H9 (cell line): ENCODE results near the gene ULK2. TPM values are rescaled to one million over a fixed set of nuclear protein-coding genes. Genes with fewer than 3 reads are reported as not detected.

Experiments used
- DNase-seq: peaks from one replicate; pipeline ENCODE4 v3.0.0-alpha.2; 2017
- H2AFZ ChIP-seq: one replicate; pipeline ENCODE4 v1.6.1; 2013; ENCODE audit warnings: mild to moderate bottlenecking, low read length, control low read depth, moderate library complexity
- H2AK5ac ChIP-seq: 2 replicates; pipeline ENCODE4 v1.6.1; 2013; ENCODE audit warnings: low read length, control low read depth, mixed read lengths; ENCODE audit not compliant: insufficient read length
- H2BK120ac ChIP-seq: one replicate; pipeline ENCODE4 v1.6.1; 2013; ENCODE audit warnings: low read depth, mild to moderate bottlenecking, low read length, control low read depth, inconsistent platforms; ENCODE audit not compliant: poor library complexity, severe bottlenecking
- H2BK12ac ChIP-seq: 2 replicates; pipeline ENCODE4 v1.6.1; 2013; ENCODE audit warnings: low read length, control low read depth, mixed read lengths, low read depth; ENCODE audit not compliant: insufficient read length
- H2BK15ac ChIP-seq: 2 replicates; pipeline ENCODE4 v1.6.1; 2013; ENCODE audit warnings: low read depth, low read length, control low read depth
- H2BK20ac ChIP-seq: one replicate; pipeline ENCODE4 v1.6.1; 2013; ENCODE audit warnings: low read depth, mild to moderate bottlenecking, low read length, control low read depth, inconsistent platforms; ENCODE audit not compliant: poor library complexity, severe bottlenecking
- H2BK5ac ChIP-seq: 2 replicates; pipeline ENCODE4 v1.6.1; 2013; ENCODE audit warnings: low read length, control low read depth, mixed read lengths; ENCODE audit not compliant: insufficient read length
- H3K14ac ChIP-seq: 2 replicates; pipeline ENCODE4 v1.6.1; 2013; ENCODE audit warnings: low read length, control low read depth; ENCODE audit not compliant: insufficient read depth
- H3K18ac ChIP-seq: 2 replicates; pipeline ENCODE4 v1.6.1; 2013; ENCODE audit warnings: low read depth, mild to moderate bottlenecking, mixed read lengths, low read length, control low read depth; ENCODE audit not compliant: insufficient read length
- H3K23ac ChIP-seq: 2 replicates; pipeline ENCODE4 v1.6.1; 2013; ENCODE audit warnings: low read length, control low read depth, mixed read lengths, low read depth; ENCODE audit not compliant: insufficient read length
- H3K23me2 ChIP-seq: 2 replicates; pipeline ENCODE4 v1.6.1; 2013; ENCODE audit warnings: low read depth, mild to moderate bottlenecking, mixed read lengths, low read length, control low read depth; ENCODE audit not compliant: insufficient read length, poor library complexity, severe bottlenecking
- H3K27ac ChIP-seq: 2 replicates; pipeline ENCODE4 v1.5.1; 2013; ENCODE audit warnings: low read length, control low read depth, mixed read lengths, low read depth; ENCODE audit not compliant: insufficient read length
- H3K27me3 ChIP-seq: 2 replicates; pipeline ENCODE4 v1.6.1; 2013; ENCODE audit warnings: low read length, control low read depth, inconsistent platforms; ENCODE audit not compliant: insufficient read depth
- H3K4ac ChIP-seq: 2 replicates; pipeline ENCODE4 v1.6.1; 2013; ENCODE audit warnings: low read depth, mild to moderate bottlenecking, control low read depth, inconsistent platforms, low read length, moderate library complexity
- H3K4me1 ChIP-seq: 2 replicates; pipeline ENCODE4 v1.6.1; 2013; ENCODE audit warnings: low read length, control low read depth, inconsistent platforms; ENCODE audit not compliant: insufficient read depth
- H3K4me2 ChIP-seq: 2 replicates; pipeline ENCODE4 v1.6.1; 2013; ENCODE audit warnings: low read length, control low read depth, mixed read lengths; ENCODE audit not compliant: insufficient read length, insufficient read depth
- H3K56ac ChIP-seq: 2 replicates; pipeline ENCODE4 v1.6.1; 2013; ENCODE audit warnings: low read depth, mild to moderate bottlenecking, mixed read lengths, low read length, control low read depth; ENCODE audit not compliant: insufficient read length
- H3K79me1 ChIP-seq: 2 replicates; pipeline ENCODE4 v1.6.1; 2013; ENCODE audit warnings: low read depth, mild to moderate bottlenecking, moderate library complexity, low read length, control low read depth, inconsistent platforms; ENCODE audit not compliant: insufficient read depth, poor library complexity, severe bottlenecking
- H3K79me2 ChIP-seq: 2 replicates; pipeline ENCODE4 v1.6.1; 2013; ENCODE audit warnings: low read length, control low read depth, inconsistent platforms; ENCODE audit not compliant: insufficient read depth
- H3K9ac ChIP-seq: 2 replicates; pipeline ENCODE4 v1.6.1; 2013; ENCODE audit warnings: low read length, control low read depth, mixed read lengths; ENCODE audit not compliant: insufficient read length; ENCODE audit errors: extremely low read depth
- H3K9me3 ChIP-seq: one replicate; pipeline ENCODE4 v1.6.1; 2013; ENCODE audit warnings: low read depth, low read length, inconsistent platforms; ENCODE audit not compliant: control insufficient read depth
- H3T11ph ChIP-seq: one replicate; pipeline ENCODE4 v1.6.1; 2013; ENCODE audit warnings: mild to moderate bottlenecking, low read length, control low read depth, inconsistent platforms
- H4K20me1 ChIP-seq: one replicate; pipeline ENCODE4 v1.6.1; 2013; ENCODE audit not compliant: control insufficient read depth, insufficient read length, insufficient read depth
- H4K5ac ChIP-seq: 2 replicates; pipeline ENCODE4 v1.6.1; 2013; ENCODE audit warnings: low read depth, mild to moderate bottlenecking, mixed read lengths, low read length, control low read depth; ENCODE audit not compliant: insufficient read length
- H4K8ac ChIP-seq: replicated peaks from 2 replicates; pipeline ENCODE4 v1.6.1; 2013; ENCODE audit warnings: low read length, control low read depth, mixed read lengths, low read depth; ENCODE audit not compliant: insufficient read length
- H4K91ac ChIP-seq: 2 replicates; pipeline ENCODE4 v1.6.1; 2013; ENCODE audit warnings: low read depth, mild to moderate bottlenecking, moderate library complexity, mixed read lengths, low read length, control low read depth; ENCODE audit not compliant: insufficient read length
- H3K27ac Mint-ChIP-seq, 3 experiments: 2 replicates in 2 of 3; 3 replicates in 1 of 3; pipeline ENCODE4 v1.8.0; 2020 to 2021; ENCODE audit warnings: mixed read lengths in 3 of 3, mild to moderate bottlenecking in 1 of 3, moderate library complexity in 1 of 3
- H3K27me3 Mint-ChIP-seq: 2 replicates; pipeline ENCODE4 v1.8.0; 2021; ENCODE audit warnings: low read depth, mild to moderate bottlenecking, moderate library complexity, mixed read lengths
- H3K36me3 Mint-ChIP-seq, 3 experiments: 2 replicates in 2 of 3; 3 replicates in 1 of 3; pipeline ENCODE4 v1.8.0; 2020 to 2021; ENCODE audit warnings: low read depth in 3 of 3, mixed read lengths in 3 of 3; ENCODE audit not compliant: insufficient read depth in 1 of 3
- H3K4me1 Mint-ChIP-seq, 2 experiments: 2 replicates each; pipeline ENCODE4 v1.8.0; 2020; ENCODE audit warnings: mixed read lengths in 2 of 2
- H3K4me3 Mint-ChIP-seq, 2 experiments: 2 replicates in 1 of 2; 3 replicates in 1 of 2; pipeline ENCODE4 v1.8.0; 2020 to 2021; ENCODE audit warnings: mild to moderate bottlenecking in 2 of 2, mixed read lengths in 2 of 2, moderate library complexity in 1 of 2
- H3K9me3 Mint-ChIP-seq, 2 experiments: 2 replicates in 1 of 2; 3 replicates in 1 of 2; pipeline ENCODE4 v1.8.0; 2020; ENCODE audit warnings: mild to moderate bottlenecking in 2 of 2, mixed read lengths in 2 of 2, moderate library complexity in 1 of 2
- WGBS: extraction: QIAGEN DNeasy Blood & Tissue Kit; methylation state at CpG from one replicate; pipeline ENCODE4 v1.1.7; 2013; ENCODE audit warnings: missing lambda C conversion rate, low lambda C conversion rate, mixed read lengths; ENCODE audit not compliant: insufficient read length; ENCODE audit errors: extremely low coverage; 5-methylcytosine and 5-hydroxymethylcytosine counted together
- total RNA-seq: library from RNA; stranded (reverse); gene quantifications from 2 replicates; pipeline ENCODE4 v1.2.1, GENCODE V29; 2021
- TF ChIP-seq, protein P1 (sequence below): fragments of 200-600 bp; sonication (generic); conservative IDR thresholded peaks from 3 replicates; pipeline ENCODE4 v1.8.0; 2021; ENCODE audit warnings: antibody characterized with exemption, mild to moderate bottlenecking

ULK2 gene
- total RNA-seq, 1 experiment from 2014 or later = 11.5 TPM

GRCh38 chr17:19757536-19758180 lies 110.1 kb downstream of the ULK2 start:
- Mint-ChIP-seq H3K36me3 (no peaks in the 10 kb centered on the region), H3K4me1 (peaks cover 8 to 14% of the 10 kb centered on the region in 2 experiments), H3K9me3 (no peaks in the 10 kb centered on the region; a peak in 1 of 5 replicates), H3K27me3 (peaks cover 14% of the 10 kb centered on the region), H3K4me3 (no peak overlapping the region), H3K27ac (no peak overlapping the region)
- TF ChIP-seq, protein P1, sequence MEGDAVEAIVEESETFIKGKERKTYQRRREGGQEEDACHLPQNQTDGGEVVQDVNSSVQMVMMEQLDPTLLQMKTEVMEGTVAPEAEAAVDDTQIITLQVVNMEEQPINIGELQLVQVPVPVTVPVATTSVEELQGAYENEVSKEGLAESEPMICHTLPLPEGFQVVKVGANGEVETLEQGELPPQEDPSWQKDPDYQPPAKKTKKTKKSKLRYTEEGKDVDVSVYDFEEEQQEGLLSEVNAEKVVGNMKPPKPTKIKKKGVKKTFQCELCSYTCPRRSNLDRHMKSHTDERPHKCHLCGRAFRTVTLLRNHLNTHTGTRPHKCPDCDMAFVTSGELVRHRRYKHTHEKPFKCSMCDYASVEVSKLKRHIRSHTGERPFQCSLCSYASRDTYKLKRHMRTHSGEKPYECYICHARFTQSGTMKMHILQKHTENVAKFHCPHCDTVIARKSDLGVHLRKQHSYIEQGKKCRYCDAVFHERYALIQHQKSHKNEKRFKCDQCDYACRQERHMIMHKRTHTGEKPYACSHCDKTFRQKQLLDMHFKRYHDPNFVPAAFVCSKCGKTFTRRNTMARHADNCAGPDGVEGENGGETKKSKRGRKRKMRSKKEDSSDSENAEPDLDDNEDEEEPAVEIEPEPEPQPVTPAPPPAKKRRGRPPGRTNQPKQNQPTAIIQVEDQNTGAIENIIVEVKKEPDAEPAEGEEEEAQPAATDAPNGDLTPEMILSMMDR = no peak
- Histone ChIP-seq H2AFZ (no peak overlapping the region), H4K5ac (no peak overlapping the region), H3K23me2 (no peaks in the 10 kb centered on the region), H3K23ac (no peak overlapping the region), H3K56ac (no peak overlapping the region), H3K27me3 (no peaks in the 10 kb centered on the region), H2AK5ac (no peak overlapping the region), H3K27ac (no peak overlapping the region), H4K20me1 (no peaks in the 10 kb centered on the region), H4K91ac (no peak overlapping the region), H3K79me2 (no peaks in the 10 kb centered on the region), H3K4ac (no peak overlapping the region), H2BK120ac (no peak overlapping the region), H2BK20ac (no peak overlapping the region), H3K4me1 (no peaks in the 10 kb centered on the region), H4K8ac (no peak overlapping the region), H3K79me1 (no peaks in the 10 kb centered on the region), H3K14ac (no peak overlapping the region), H3T11ph (no peak overlapping the region), H2BK15ac (no peak overlapping the region), H2BK5ac (no peak overlapping the region), H3K9ac (no peak overlapping the region), H2BK12ac (no peak overlapping the region), H3K18ac (no peak overlapping the region), H3K9me3 (no peaks in the 10 kb centered on the region), H3K4me2 (no peak overlapping the region)
- peak; percentile 23 for DNase-seq
- no CpG with 5 or more reads among the region's 12 CpGs for WGBS
